ENCODE measurements around the gene DGKH.
"Not testable (repeated sequence)": the region's sequence is repeated elsewhere in the genome, so short reads cannot be mapped to it uniquely, and the experiment has no call there.

The DGKH gene

DNA sequence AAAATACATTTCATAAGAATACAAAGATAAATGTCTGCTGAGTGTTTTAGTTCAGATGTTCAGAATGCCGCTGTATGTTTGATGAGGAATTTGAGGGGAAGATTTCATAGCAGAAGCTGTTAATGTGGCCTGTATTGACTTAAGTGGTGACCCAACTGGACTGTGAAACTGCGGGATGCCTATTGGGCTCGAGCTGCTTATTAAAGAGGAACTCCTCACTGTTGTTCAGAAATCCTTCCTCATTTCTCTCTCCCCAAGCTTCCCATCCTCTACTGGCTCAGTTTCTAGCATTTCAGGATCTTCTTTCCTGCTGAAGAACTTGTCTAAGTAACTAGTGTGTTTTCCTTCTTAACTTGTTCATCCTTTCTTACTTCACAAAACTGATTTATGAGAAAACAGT, 20.4 kb downstream of the DGKH start:
- no peak overlapping the region for H3K4me3 ChIP-seq (ENCODE audit: low read depth, low read length)
- no peak for DNase-seq (ENCODE audit: low read depth)
- TF ChIP-seq, protein P1, sequence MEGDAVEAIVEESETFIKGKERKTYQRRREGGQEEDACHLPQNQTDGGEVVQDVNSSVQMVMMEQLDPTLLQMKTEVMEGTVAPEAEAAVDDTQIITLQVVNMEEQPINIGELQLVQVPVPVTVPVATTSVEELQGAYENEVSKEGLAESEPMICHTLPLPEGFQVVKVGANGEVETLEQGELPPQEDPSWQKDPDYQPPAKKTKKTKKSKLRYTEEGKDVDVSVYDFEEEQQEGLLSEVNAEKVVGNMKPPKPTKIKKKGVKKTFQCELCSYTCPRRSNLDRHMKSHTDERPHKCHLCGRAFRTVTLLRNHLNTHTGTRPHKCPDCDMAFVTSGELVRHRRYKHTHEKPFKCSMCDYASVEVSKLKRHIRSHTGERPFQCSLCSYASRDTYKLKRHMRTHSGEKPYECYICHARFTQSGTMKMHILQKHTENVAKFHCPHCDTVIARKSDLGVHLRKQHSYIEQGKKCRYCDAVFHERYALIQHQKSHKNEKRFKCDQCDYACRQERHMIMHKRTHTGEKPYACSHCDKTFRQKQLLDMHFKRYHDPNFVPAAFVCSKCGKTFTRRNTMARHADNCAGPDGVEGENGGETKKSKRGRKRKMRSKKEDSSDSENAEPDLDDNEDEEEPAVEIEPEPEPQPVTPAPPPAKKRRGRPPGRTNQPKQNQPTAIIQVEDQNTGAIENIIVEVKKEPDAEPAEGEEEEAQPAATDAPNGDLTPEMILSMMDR (IDR thresholded peaks at IDR 0.05; ENCODE audit: control insufficient read depth, extremely low read depth, insufficient read depth) = no peak

- not testable (repeated sequence) for H3K4me3 ChIP-seq (ENCODE audit: low read depth, low read length); DNase-seq (ENCODE audit: low read depth)
Measured at GRCh38 chr13:42070599-42070998, 22.2 kb downstream of the DGKH start.

GRCh38 chr13:42071179-42071578, 22.7 kb downstream of the DGKH start:
- H3K4me3 ChIP-seq (ENCODE audit: low read depth, low read length); DNase-seq (ENCODE audit: low read depth): not testable (repeated sequence)

GRCh38 chr13:42071672-42072419, 23.4 kb downstream of the DGKH start:
- no peak overlapping the region for H3K4me3 ChIP-seq (ENCODE audit: low read depth, low read length)
- no peak for DNase-seq (ENCODE audit: low read depth)
- TF ChIP-seq, protein P1 (IDR thresholded peaks at IDR 0.05; ENCODE audit: control insufficient read depth, extremely low read depth, insufficient read depth) = no peak

- no peak for DNase-seq (ENCODE audit: low read depth)
- TF ChIP-seq, protein P1 (IDR thresholded peaks at IDR 0.05; ENCODE audit: control insufficient read depth, extremely low read depth, insufficient read depth) = no peak
- H3K4me3 ChIP-seq (ENCODE audit: low read depth, low read length) = no peak overlapping the region
Measured at GRCh38 chr13:42073683-42074082, 25.2 kb downstream of the DGKH start.

GRCh38 chr13:42075517-42075916, 27.1 kb downstream of the DGKH start:
- TF ChIP-seq, protein P1 (IDR thresholded peaks at IDR 0.05; ENCODE audit: control insufficient read depth, extremely low read depth, insufficient read depth) = no peak
- no peak overlapping the region for H3K4me3 ChIP-seq (ENCODE audit: low read depth, low read length)
- DNase-seq (ENCODE audit: low read depth) = no peak

DNA sequence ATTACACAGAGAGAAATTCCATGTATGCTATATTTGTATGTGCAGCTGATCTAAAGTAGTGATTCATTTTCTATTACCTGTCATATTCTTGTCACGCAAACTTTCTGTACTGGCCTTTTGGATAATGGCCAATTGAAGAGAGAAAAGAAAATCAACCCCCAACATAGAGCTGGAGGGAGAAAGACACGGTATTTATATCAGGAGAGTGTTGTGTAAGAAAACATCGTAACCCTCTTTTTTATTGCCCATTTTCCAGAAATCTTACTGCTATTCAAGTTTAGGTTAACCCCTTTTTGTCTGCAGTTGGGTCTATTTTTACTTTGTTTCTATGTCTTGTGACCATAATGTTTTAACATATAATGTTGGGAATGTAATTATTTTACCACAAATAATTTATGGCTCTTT, 27.9 kb downstream of the DGKH start:
- DNase-seq (ENCODE audit: low read depth) = no peak
- TF ChIP-seq, protein P1 (IDR thresholded peaks at IDR 0.05; ENCODE audit: control insufficient read depth, extremely low read depth, insufficient read depth) = no peak
- H3K4me3 ChIP-seq (ENCODE audit: low read depth, low read length) = no peak overlapping the region

DNA sequence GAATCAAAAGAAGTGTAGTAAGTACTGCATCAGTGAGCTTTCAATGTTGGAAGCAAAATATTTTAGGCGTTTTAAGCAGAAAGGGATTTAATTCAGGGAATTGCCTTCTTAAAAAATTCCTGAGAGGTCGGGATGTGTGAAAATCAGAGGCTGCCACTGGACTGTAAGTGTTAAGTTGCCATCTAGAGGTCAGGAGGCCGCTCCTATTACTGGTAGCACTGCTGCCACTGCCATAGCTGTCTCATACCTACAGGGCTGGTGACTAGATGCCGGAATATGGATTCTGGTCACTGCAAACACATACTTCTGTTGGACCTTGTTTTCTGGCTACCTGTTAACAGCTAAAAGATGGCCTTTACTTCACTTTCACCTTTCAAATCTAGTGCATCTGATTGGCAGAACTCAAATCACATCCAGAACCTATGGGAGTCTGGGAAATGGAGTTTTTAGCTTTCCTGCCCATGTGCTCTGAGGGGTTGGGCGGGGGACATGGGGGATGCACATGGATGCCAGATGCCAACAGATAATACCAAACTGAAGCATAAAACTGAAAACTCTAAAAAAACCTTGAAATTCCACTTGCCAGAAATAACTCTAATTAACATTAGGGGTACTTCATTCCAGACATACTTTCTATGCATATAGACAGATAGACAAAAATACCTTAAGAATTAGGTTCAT, 29.8 kb downstream of the DGKH start:
- DNase-seq (ENCODE audit: low read depth) = no peak
- TF ChIP-seq, protein P1 (IDR thresholded peaks at IDR 0.05; ENCODE audit: control insufficient read depth, extremely low read depth, insufficient read depth) = no peak; the same call in 1 of the 2 replicates

More for the DNA sequence above, 29.8 kb downstream of the DGKH start:
- no peak overlapping the region for H3K4me3 ChIP-seq (ENCODE audit: low read depth, low read length)
